GM12873 (cell line): ENCODE results near the gene CTNNA2.

Experiments
- TF ChIP-seq, protein P1 (sequence below): IDR thresholded peaks from 2 replicates; pipeline ENCODE4 v1.5.1; 2012; ENCODE audit warnings: low read depth, mild to moderate bottlenecking, moderate library complexity, low read length, control low read depth; ENCODE audit not compliant: insufficient read depth; ENCODE audit errors: missing control alignments

Gene CTNNA2

DNA sequence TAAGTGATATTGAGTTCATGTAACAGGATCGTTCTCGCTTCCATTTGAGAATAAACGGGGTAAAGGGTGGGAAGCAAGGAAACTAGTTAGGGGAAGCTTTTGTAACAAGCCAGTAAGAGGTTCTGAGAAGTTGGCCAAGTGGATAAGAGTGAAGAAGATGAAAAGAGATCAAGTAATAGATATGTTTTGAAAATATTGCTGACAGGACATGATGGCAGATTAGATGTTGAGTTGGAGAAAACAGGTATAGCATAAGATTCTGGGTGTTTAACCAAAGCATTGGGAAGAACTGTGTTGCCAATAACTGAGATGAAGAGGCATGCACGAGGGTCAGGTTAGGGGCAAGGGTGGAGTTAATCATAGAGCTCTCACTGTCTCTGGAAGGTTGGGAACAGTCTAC is 1121.7 kb downstream of the CTNNA2 start:
- TF ChIP-seq, protein P1, sequence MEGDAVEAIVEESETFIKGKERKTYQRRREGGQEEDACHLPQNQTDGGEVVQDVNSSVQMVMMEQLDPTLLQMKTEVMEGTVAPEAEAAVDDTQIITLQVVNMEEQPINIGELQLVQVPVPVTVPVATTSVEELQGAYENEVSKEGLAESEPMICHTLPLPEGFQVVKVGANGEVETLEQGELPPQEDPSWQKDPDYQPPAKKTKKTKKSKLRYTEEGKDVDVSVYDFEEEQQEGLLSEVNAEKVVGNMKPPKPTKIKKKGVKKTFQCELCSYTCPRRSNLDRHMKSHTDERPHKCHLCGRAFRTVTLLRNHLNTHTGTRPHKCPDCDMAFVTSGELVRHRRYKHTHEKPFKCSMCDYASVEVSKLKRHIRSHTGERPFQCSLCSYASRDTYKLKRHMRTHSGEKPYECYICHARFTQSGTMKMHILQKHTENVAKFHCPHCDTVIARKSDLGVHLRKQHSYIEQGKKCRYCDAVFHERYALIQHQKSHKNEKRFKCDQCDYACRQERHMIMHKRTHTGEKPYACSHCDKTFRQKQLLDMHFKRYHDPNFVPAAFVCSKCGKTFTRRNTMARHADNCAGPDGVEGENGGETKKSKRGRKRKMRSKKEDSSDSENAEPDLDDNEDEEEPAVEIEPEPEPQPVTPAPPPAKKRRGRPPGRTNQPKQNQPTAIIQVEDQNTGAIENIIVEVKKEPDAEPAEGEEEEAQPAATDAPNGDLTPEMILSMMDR: no peak

DNA sequence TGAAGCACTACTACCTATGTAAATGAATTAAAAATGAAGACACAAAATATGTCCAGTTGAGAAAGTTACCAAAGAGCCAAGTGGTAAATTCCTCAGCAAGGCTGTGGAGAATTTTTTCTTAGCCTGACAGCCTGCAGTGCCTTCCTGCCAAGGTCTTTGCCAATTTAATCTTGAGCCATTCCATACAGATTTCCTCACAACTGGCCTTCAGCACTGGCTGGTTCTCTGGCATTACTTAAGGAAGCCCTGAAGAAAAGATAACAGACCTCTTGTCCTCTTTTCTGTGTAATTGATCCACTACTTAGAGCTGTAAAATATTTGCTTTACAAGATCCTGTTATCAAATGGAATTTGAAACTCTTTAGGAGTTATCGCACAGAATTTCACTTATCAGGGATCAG is 1125.9 kb downstream of the CTNNA2 start:
- TF ChIP-seq, protein P1: no peak

DNA sequence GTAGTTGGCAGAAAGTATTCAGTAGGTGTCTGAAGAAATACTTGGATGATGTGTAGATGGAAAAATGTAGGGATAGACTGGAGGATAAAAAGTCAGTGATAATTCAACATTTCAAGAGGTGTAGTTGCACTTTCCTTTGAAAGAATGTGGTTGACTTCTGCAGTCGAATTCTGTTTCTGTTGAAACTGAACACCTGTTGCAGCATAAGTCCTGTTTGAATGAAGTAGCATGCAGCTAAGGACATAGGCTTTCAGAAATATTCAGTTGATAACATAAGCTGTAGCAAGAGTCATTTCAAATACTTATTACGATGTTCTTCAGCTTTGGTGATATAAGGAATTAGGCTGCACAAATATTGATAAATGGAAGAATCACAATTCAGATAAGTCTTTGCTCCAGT is 1129.6 kb downstream of the CTNNA2 start:
- TF ChIP-seq, protein P1: no peak

DNA sequence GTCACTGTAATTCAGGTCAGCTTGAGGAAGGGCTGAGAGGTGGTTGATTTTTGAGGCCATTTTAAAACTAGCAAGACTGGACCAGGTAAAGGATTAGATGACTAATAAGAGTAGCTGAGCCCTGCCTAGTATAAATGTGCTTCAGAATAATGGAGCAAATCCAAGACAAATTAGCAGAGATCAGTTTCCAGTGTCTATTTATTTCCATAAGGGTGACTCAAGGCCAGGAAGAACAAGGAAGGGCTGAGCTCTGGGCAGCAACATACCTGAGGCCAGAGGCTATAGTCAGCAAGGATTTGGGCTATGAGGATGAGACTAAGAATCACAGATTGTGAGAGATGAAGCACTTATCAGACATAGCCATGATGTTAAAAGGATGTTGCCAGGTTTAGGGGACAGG is 1130.7 kb downstream of the CTNNA2 start:
- TF ChIP-seq, protein P1: no peak

DNA sequence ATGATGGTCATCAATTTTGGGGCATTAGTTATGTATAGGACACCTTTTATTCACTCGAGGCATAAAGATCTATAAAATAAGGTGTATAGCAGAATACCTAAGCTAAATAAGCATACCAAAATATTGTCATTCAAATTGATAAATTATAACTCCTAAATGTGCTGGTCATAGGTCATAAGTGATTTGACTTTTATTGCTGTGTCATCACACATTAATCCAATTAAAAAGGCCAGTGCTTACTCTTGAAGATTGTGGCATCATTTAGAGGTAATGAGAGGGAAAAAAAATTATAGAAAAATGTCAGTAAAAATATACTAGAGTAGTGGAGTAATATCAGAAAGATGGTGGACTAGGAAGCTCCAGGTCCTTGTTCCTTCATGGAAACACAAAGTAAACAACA is 1138.6 kb downstream of the CTNNA2 start:
- TF ChIP-seq, protein P1: no peak

DNA sequence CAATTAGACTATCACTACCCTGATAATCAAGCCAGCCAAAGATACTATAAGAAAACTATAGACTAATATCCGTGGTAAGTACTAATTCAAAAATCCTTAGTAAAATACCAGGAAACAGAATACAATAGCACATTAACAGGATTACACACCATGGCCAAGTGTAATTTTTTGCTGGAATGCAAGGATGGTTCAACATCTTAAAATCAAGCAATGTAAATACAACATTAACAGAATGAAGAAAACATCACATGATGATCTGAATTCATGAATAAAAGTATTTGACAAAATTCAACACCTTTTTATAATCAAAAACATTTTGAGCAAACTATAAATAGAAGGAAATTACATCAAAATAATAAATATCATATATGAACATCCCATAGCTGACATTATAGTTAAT is 1142.4 kb downstream of the CTNNA2 start:
- TF ChIP-seq, protein P1: no peak

DNA sequence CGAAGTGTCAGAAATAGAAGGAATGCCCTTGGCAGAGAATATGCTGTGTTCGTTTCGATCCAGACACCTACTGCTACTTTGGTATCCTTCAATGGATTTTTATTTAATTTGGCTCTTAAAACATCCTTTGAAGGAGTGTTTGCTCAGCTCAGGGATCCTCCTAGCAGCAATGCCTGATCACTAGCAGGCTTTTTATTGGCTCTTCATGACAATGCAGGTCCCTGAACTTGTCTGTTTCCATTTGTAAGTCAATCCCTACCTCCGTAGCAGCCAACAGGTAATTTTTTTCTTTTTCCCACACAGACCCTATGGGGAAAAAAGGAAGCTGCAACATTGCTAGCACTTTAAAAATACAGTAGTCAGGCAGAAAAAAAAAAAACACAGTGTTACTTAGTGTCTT is 1157.9 kb downstream of the CTNNA2 start:
- TF ChIP-seq, protein P1: no peak

DNA sequence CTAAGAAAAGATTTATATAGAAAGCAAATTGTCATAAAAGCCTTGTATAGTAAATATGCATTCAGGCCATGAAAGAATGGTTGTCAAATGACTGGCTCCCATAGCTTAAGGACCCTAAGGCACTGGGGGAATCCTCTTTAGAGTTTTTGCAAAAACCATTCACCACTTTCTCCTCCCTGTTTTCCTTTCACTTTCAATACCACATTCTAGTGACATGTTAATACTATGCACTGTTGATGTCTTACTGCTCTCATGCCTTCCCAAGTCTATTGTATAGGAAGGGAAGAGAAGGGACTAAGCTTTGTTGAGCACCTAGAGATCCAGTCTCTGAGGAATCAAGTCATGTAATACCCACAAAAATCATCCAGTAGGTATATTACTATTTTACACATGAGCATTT is 1174.7 kb downstream of the CTNNA2 start:
- TF ChIP-seq, protein P1: no peak
